Stimulated activated naive CD8-positive, alpha-beta T cell treated with anti-CD3 and anti-CD28 coated beads, Interleukin-15, Interleukin-2, amounts not matched to agents 100 ng/mL and 50 ng/mL, for 24 hours (primary cell): ENCODE measurements around the gene SHC3.

Source experiments
- H3K27ac Mint-ChIP-seq: one replicate; pipeline ENCODE4 v1.8.0; 2021; ENCODE audit warnings: mild to moderate bottlenecking, mixed read lengths
- H3K27me3 Mint-ChIP-seq: one replicate; pipeline ENCODE4 v1.8.0; 2021; ENCODE audit warnings: mixed read lengths
- H3K36me3 Mint-ChIP-seq: one replicate; pipeline ENCODE4 v1.8.0; 2021; ENCODE audit warnings: low read depth, mixed read lengths
- H3K4me1 Mint-ChIP-seq: one replicate; pipeline ENCODE4 v1.8.0; 2021; ENCODE audit warnings: low read depth, mixed read lengths
- H3K4me3 Mint-ChIP-seq: one replicate; pipeline ENCODE4 v1.8.0; 2021; ENCODE audit warnings: mild to moderate bottlenecking, mixed read lengths
- H3K9me3 Mint-ChIP-seq: one replicate; pipeline ENCODE4 v1.8.0; 2021; ENCODE audit warnings: mixed read lengths

Gene SHC3

GRCh38 chr9:89051421-89052025 lies 127.1 kb downstream of the SHC3 start:
- no peak overlapping the region for H3K4me3 Mint-ChIP-seq
- H3K9me3 Mint-ChIP-seq: no peaks in the 10 kb centered on the region
- peaks cover 9% of the 10 kb centered on the region for H3K27me3 Mint-ChIP-seq
- H3K4me1 Mint-ChIP-seq: no peaks in the 10 kb centered on the region
- H3K27ac Mint-ChIP-seq: no peak overlapping the region
- no peaks in the 10 kb centered on the region for H3K36me3 Mint-ChIP-seq

GRCh38 chr9:89049646-89050045 lies 129.0 kb downstream of the SHC3 start:
- no peak overlapping the region for H3K4me3 Mint-ChIP-seq
- no peaks in the 10 kb centered on the region for H3K4me1 Mint-ChIP-seq
- H3K36me3 Mint-ChIP-seq: no peaks in the 10 kb centered on the region
- H3K9me3 Mint-ChIP-seq: no peaks in the 10 kb centered on the region
- H3K27ac Mint-ChIP-seq: no peak overlapping the region
- H3K27me3 Mint-ChIP-seq: peaks cover 12% of the 10 kb centered on the region

- peaks cover 12% of the 10 kb centered on the region for H3K27me3 Mint-ChIP-seq
- no peaks in the 10 kb centered on the region for H3K9me3 Mint-ChIP-seq
- H3K4me3 Mint-ChIP-seq: no peak overlapping the region
Observed at GRCh38 chr9:89048616-89049015, 130.0 kb downstream of the SHC3 start.

GRCh38 chr9:89047667-89048066 lies 131.0 kb downstream of the SHC3 start:
- no peak overlapping the region for H3K27ac Mint-ChIP-seq
- no peaks in the 10 kb centered on the region for H3K9me3 Mint-ChIP-seq
- no peaks in the 10 kb centered on the region for H3K4me1 Mint-ChIP-seq
- no peak overlapping the region for H3K4me3 Mint-ChIP-seq
- H3K27me3 Mint-ChIP-seq: peaks cover 12% of the 10 kb centered on the region
- no peaks in the 10 kb centered on the region for H3K36me3 Mint-ChIP-seq

More at GRCh38 chr9:89048616-89049015, 130.0 kb downstream of the SHC3 start:
- no peak overlapping the region for H3K27ac Mint-ChIP-seq
- no peaks in the 10 kb centered on the region for H3K4me1 Mint-ChIP-seq
- H3K36me3 Mint-ChIP-seq: no peaks in the 10 kb centered on the region

GRCh38 chr9:89046832-89047231 lies 131.8 kb downstream of the SHC3 start:
- Mint-ChIP-seq H3K9me3 (no peaks in the 10 kb centered on the region), H3K36me3 (no peaks in the 10 kb centered on the region), H3K27me3 (peaks cover 12% of the 10 kb centered on the region), H3K4me3 (no peak overlapping the region), H3K4me1 (no peaks in the 10 kb centered on the region), H3K27ac (no peak overlapping the region)

- Mint-ChIP-seq H3K27me3 (peaks cover 12% of the 10 kb centered on the region), H3K4me1 (no peaks in the 10 kb centered on the region), H3K27ac (no peak overlapping the region), H3K36me3 (no peaks in the 10 kb centered on the region), H3K4me3 (no peak overlapping the region), H3K9me3 (no peaks in the 10 kb centered on the region)
Observed at GRCh38 chr9:89044881-89045280, 133.7 kb downstream of the SHC3 start.

GRCh38 chr9:89044104-89044503 lies 134.5 kb downstream of the SHC3 start:
- Mint-ChIP-seq H3K27ac (no peak overlapping the region), H3K9me3 (no peaks in the 10 kb centered on the region), H3K27me3 (peaks cover 12% of the 10 kb centered on the region), H3K4me1 (no peaks in the 10 kb centered on the region), H3K4me3 (no peak overlapping the region), H3K36me3 (no peaks in the 10 kb centered on the region)

GRCh38 chr9:89042984-89043383 lies 135.6 kb downstream of the SHC3 start:
- Mint-ChIP-seq H3K27ac (no peak overlapping the region), H3K36me3 (no peaks in the 10 kb centered on the region), H3K4me1 (no peaks in the 10 kb centered on the region), H3K27me3 (peaks cover 12% of the 10 kb centered on the region), H3K9me3 (no peaks in the 10 kb centered on the region), H3K4me3 (no peak overlapping the region)

GRCh38 chr9:89039664-89040063 lies 139.0 kb downstream of the SHC3 start:
- Mint-ChIP-seq H3K9me3 (no peaks in the 10 kb centered on the region), H3K27me3 (peaks cover 7% of the 10 kb centered on the region), H3K27ac (no peak overlapping the region), H3K36me3 (no peaks in the 10 kb centered on the region), H3K4me3 (no peak overlapping the region), H3K4me1 (no peaks in the 10 kb centered on the region)

- Mint-ChIP-seq H3K36me3 (no peaks in the 10 kb centered on the region), H3K4me1 (no peaks in the 10 kb centered on the region), H3K27ac (no peak overlapping the region), H3K4me3 (no peak overlapping the region), H3K9me3 (no peaks in the 10 kb centered on the region), H3K27me3 (peaks cover 12% of the 10 kb centered on the region)
Observed at GRCh38 chr9:89039104-89039465, 139.5 kb downstream of the SHC3 start.

GRCh38 chr9:89038382-89039103 lies 140.1 kb downstream of the SHC3 start:
- peaks cover 16% of the 10 kb centered on the region for H3K27me3 Mint-ChIP-seq
- no peaks in the 10 kb centered on the region for H3K9me3 Mint-ChIP-seq
- H3K36me3 Mint-ChIP-seq: no peaks in the 10 kb centered on the region
- no peak overlapping the region for H3K27ac Mint-ChIP-seq
- H3K4me1 Mint-ChIP-seq: no peaks in the 10 kb centered on the region
- H3K4me3 Mint-ChIP-seq: no peak overlapping the region

GRCh38 chr9:89037891-89038290 lies 140.7 kb downstream of the SHC3 start:
- Mint-ChIP-seq H3K27me3 (peaks cover 18% of the 10 kb centered on the region), H3K9me3 (no peaks in the 10 kb centered on the region), H3K4me3 (no peak overlapping the region), H3K36me3 (no peaks in the 10 kb centered on the region), H3K4me1 (no peaks in the 10 kb centered on the region), H3K27ac (no peak overlapping the region)

GRCh38 chr9:89037346-89037745 lies 141.3 kb downstream of the SHC3 start:
- no peaks in the 10 kb centered on the region for H3K9me3 Mint-ChIP-seq
- H3K4me1 Mint-ChIP-seq: no peaks in the 10 kb centered on the region
- H3K4me3 Mint-ChIP-seq: no peak overlapping the region
- H3K36me3 Mint-ChIP-seq: no peaks in the 10 kb centered on the region
- H3K27ac Mint-ChIP-seq: no peak overlapping the region
- H3K27me3 Mint-ChIP-seq: peaks cover 18% of the 10 kb centered on the region

- Mint-ChIP-seq H3K27me3 (peaks cover 22% of the 10 kb centered on the region), H3K27ac (no peak overlapping the region), H3K36me3 (no peaks in the 10 kb centered on the region), H3K4me1 (no peaks in the 10 kb centered on the region), H3K4me3 (no peak overlapping the region), H3K9me3 (no peaks in the 10 kb centered on the region)
Observed at GRCh38 chr9:89036891-89037290, 141.7 kb downstream of the SHC3 start.

GRCh38 chr9:89036383-89036782 lies 142.2 kb downstream of the SHC3 start:
- H3K9me3 Mint-ChIP-seq: no peaks in the 10 kb centered on the region

GRCh38 chr9:89032661-89033060 lies 146.0 kb downstream of the SHC3 start:
- H3K27ac Mint-ChIP-seq: no peak overlapping the region
- H3K36me3 Mint-ChIP-seq: no peaks in the 10 kb centered on the region
- H3K9me3 Mint-ChIP-seq: peaks cover 9% of the 10 kb centered on the region
- peaks cover 43% of the 10 kb centered on the region for H3K27me3 Mint-ChIP-seq
- H3K4me3 Mint-ChIP-seq: no peak overlapping the region
- H3K4me1 Mint-ChIP-seq: no peaks in the 10 kb centered on the region

More at GRCh38 chr9:89036383-89036782, 142.2 kb downstream of the SHC3 start:
- H3K4me1 Mint-ChIP-seq: no peaks in the 10 kb centered on the region
- H3K27ac Mint-ChIP-seq: no peak overlapping the region
- peaks cover 27% of the 10 kb centered on the region for H3K27me3 Mint-ChIP-seq
- H3K4me3 Mint-ChIP-seq: no peak overlapping the region
- no peaks in the 10 kb centered on the region for H3K36me3 Mint-ChIP-seq
